GM19395 (cell line): Measurements from ENCODE around the gene PSMB1.
"Not testable (repeated sequence)": the region's sequence is repeated elsewhere in the genome, so short reads cannot be mapped to it uniquely, and the experiment has no call there.

Source experiments
- ATAC-seq: cut with Tn5 transposase; IDR thresholded peaks from one replicate; pipeline ENCODE4 v1.9.1; 2021; ENCODE audit warnings: mild to moderate bottlenecking, moderate library complexity; ENCODE audit not compliant: unreplicated experiment

PSMB1 gene

GRCh38 chr6:170536671-170537070, 16.4 kb downstream of the PSMB1 start:
- no peak for ATAC-seq

GRCh38 chr6:170535004-170535403, 18.1 kb downstream of the PSMB1 start:
- no peak for ATAC-seq

GRCh38 chr6:170533792-170534191, 19.3 kb downstream of the PSMB1 start:
- ATAC-seq: no peak

- no peak for ATAC-seq
Measured at GRCh38 chr6:170532867-170533488, 20.1 kb downstream of the PSMB1 start.

- peak; percentile 81 for ATAC-seq
Measured at GRCh38 chr6:170529839-170530469, 23.2 kb downstream of the PSMB1 start.

- not testable (repeated sequence) for ATAC-seq
Measured at GRCh38 chr6:170527995-170528394, 25.1 kb downstream of the PSMB1 start.

GRCh38 chr6:170525795-170526194, 27.3 kb downstream of the PSMB1 start:
- no peak for ATAC-seq

GRCh38 chr6:170524172-170524502, 29.0 kb downstream of the PSMB1 start:
- no peak for ATAC-seq

GRCh38 chr6:170523256-170524171, 29.6 kb downstream of the PSMB1 start:
- no peak for ATAC-seq

- no peak for ATAC-seq
Measured at GRCh38 chr6:170522565-170523183, 30.4 kb downstream of the PSMB1 start.

- peak; percentile 89 for ATAC-seq
Measured at GRCh38 chr6:170516783-170517616, 36.1 kb downstream of the PSMB1 start.

- no peak for ATAC-seq
Measured at GRCh38 chr6:170514908-170515307, 38.2 kb downstream of the PSMB1 start.

- ATAC-seq: no peak
Measured at GRCh38 chr6:170512249-170512648, 40.9 kb downstream of the PSMB1 start.

GRCh38 chr6:170510631-170511030, 42.5 kb downstream of the PSMB1 start:
- ATAC-seq: no peak

GRCh38 chr6:170509723-170510018, 43.4 kb downstream of the PSMB1 start:
- no peak for ATAC-seq

GRCh38 chr6:170508892-170509722, 44.0 kb downstream of the PSMB1 start:
- ATAC-seq: not testable (repeated sequence)

- ATAC-seq: not testable (repeated sequence)
Measured at GRCh38 chr6:170508275-170508674, 44.8 kb downstream of the PSMB1 start.

GRCh38 chr6:170507728-170508127, 45.4 kb downstream of the PSMB1 start:
- ATAC-seq: not testable (repeated sequence)

GRCh38 chr6:170506446-170506845, 46.7 kb downstream of the PSMB1 start:
- ATAC-seq: no peak

- ATAC-seq: no peak
Measured at GRCh38 chr6:170505306-170505705, 47.8 kb downstream of the PSMB1 start.
